ACC112 (cell line): ENCODE results near the gene NIPBL.
"Not testable (repeated sequence)": the region's sequence is repeated elsewhere in the genome, so short reads cannot be mapped to it uniquely, and the experiment has no call there.

ENCODE experiments used
- H2AFZ ChIP-seq: fragments of 200-600 bp; sonication (generic); one replicate; pipeline ENCODE4 v1.6.0; 2017; ENCODE audit warnings: antibody characterized with exemption, low read length; ENCODE audit not compliant: unreplicated experiment
- H3K27ac ChIP-seq: fragments of 200-600 bp; sonication (generic); 2 replicates; pipeline ENCODE4 v1.5.1; 2014; ENCODE audit warnings: low read depth, mild to moderate bottlenecking, antibody characterized with exemption, low read length, moderate library complexity
- H3K27me3 ChIP-seq: fragments of 200-600 bp; sonication (generic); 2 replicates; pipeline ENCODE4 v1.6.1; 2014; ENCODE audit warnings: mild to moderate bottlenecking, antibody characterized with exemption, low read length, moderate library complexity, mixed read lengths; ENCODE audit not compliant: insufficient read depth
- H3K36me3 ChIP-seq: fragments of 200-600 bp; sonication (generic); 2 replicates; pipeline ENCODE4 v1.6.1; 2016; ENCODE audit warnings: mild to moderate bottlenecking, antibody characterized with exemption, low read length, moderate library complexity, mixed read lengths; ENCODE audit not compliant: insufficient read depth
- H3K4me1 ChIP-seq: fragments of 200-600 bp; sonication (generic); one replicate; pipeline ENCODE4 v1.6.1; 2016; ENCODE audit warnings: low read length, mixed read lengths; ENCODE audit not compliant: insufficient read depth, unreplicated experiment, control insufficient read depth
- H3K4me3 ChIP-seq: fragments of 200-600 bp; sonication (generic); 2 replicates; pipeline ENCODE4 v1.5.1; 2014; ENCODE audit warnings: mild to moderate bottlenecking, low read depth, low read length
- H3K79me2 ChIP-seq: fragments of 200-600 bp; sonication (generic); one replicate; pipeline ENCODE4 v1.6.0; 2016; ENCODE audit warnings: low read length; ENCODE audit not compliant: control insufficient read depth, unreplicated experiment, insufficient read depth

NIPBL gene

GRCh38 chr5:36888303-36888702 lies 11.7 kb downstream of the NIPBL start:
- Histone ChIP-seq H3K27me3 (no peaks in the 10 kb centered on the region), H3K36me3 (no peaks in the 10 kb centered on the region), H3K27ac (no peak overlapping the region), H3K4me1 (peaks cover 12% of the 10 kb centered on the region), H3K4me3 (no peak overlapping the region), H2AFZ (no peak overlapping the region), H3K79me2 (peaks cover 83% of the 10 kb centered on the region)

GRCh38 chr5:36889264-36889663 lies 12.7 kb downstream of the NIPBL start:
- Histone ChIP-seq H3K27ac (no peak overlapping the region), H2AFZ (no peak overlapping the region), H3K4me1 (peaks cover 12% of the 10 kb centered on the region), H3K27me3 (no peaks in the 10 kb centered on the region), H3K36me3 (no peaks in the 10 kb centered on the region), H3K79me2 (peaks cover 84% of the 10 kb centered on the region), H3K4me3 (no peak overlapping the region)

- Histone ChIP-seq H2AFZ (no peak overlapping the region), H3K4me1 (peaks cover 16% of the 10 kb centered on the region), H3K27me3 (no peaks in the 10 kb centered on the region), H3K79me2 (peaks cover 85% of the 10 kb centered on the region), H3K27ac (no peak overlapping the region), H3K4me3 (no peak overlapping the region), H3K36me3 (no peaks in the 10 kb centered on the region)
These were observed 14.7 kb downstream of the NIPBL start for GRCh38 chr5:36891266-36891665.

GRCh38 chr5:36892085-36892830 lies 15.7 kb downstream of the NIPBL start:
- H3K4me3 ChIP-seq, H3K27me3 ChIP-seq, H3K36me3 ChIP-seq, H3K27ac ChIP-seq, H2AFZ ChIP-seq: not testable (repeated sequence)
- Histone ChIP-seq H3K79me2 (peaks cover 84% of the 10 kb centered on the region), H3K4me1 (peaks cover 11% of the 10 kb centered on the region)

- H3K27me3 ChIP-seq, result no peaks in the 10 kb centered on the region
- peaks cover 84% of the 10 kb centered on the region for H3K79me2 ChIP-seq
- H3K4me1 ChIP-seq, result peaks cover 13% of the 10 kb centered on the region
- H2AFZ ChIP-seq, result no peak overlapping the region
- H3K27ac ChIP-seq, result no peak overlapping the region
- no peak overlapping the region for H3K4me3 ChIP-seq
- H3K36me3 ChIP-seq, result no peaks in the 10 kb centered on the region
These were observed 18.4 kb downstream of the NIPBL start for GRCh38 chr5:36894954-36895353.

GRCh38 chr5:36896476-36896875 lies 19.9 kb downstream of the NIPBL start:
- H3K36me3 ChIP-seq, result no peaks in the 10 kb centered on the region
- H3K79me2 ChIP-seq, result peaks cover 86% of the 10 kb centered on the region
- no peak overlapping the region for H3K27ac ChIP-seq
- H2AFZ ChIP-seq, result no peak overlapping the region
- H3K27me3 ChIP-seq, result no peaks in the 10 kb centered on the region
- no peak overlapping the region for H3K4me3 ChIP-seq
- peaks cover 19% of the 10 kb centered on the region for H3K4me1 ChIP-seq

GRCh38 chr5:36897616-36898015 lies 21.0 kb downstream of the NIPBL start:
- H3K27ac ChIP-seq, result no peak overlapping the region
- no peaks in the 10 kb centered on the region for H3K36me3 ChIP-seq
- peaks cover 91% of the 10 kb centered on the region for H3K79me2 ChIP-seq
- H3K27me3 ChIP-seq, result no peaks in the 10 kb centered on the region
- H2AFZ ChIP-seq, result no peak overlapping the region
- no peak overlapping the region for H3K4me3 ChIP-seq
- peaks cover 19% of the 10 kb centered on the region for H3K4me1 ChIP-seq

GRCh38 chr5:36899860-36900259 lies 23.3 kb downstream of the NIPBL start:
- Histone ChIP-seq H3K4me1 (peaks cover 19% of the 10 kb centered on the region), H3K27me3 (no peaks in the 10 kb centered on the region), H3K36me3 (no peaks in the 10 kb centered on the region), H3K79me2 (peaks cover 93% of the 10 kb centered on the region), H2AFZ (no peak overlapping the region), H3K27ac (no peak overlapping the region), H3K4me3 (no peak overlapping the region)

GRCh38 chr5:36900283-36900682 lies 23.7 kb downstream of the NIPBL start:
- Histone ChIP-seq H3K4me1 (peaks cover 19% of the 10 kb centered on the region), H3K79me2 (peaks cover 93% of the 10 kb centered on the region), H3K4me3 (no peak overlapping the region), H3K27me3 (no peaks in the 10 kb centered on the region), H3K36me3 (no peaks in the 10 kb centered on the region), H3K27ac (no peak overlapping the region), H2AFZ (no peak overlapping the region)

GRCh38 chr5:36901077-36901476 lies 24.5 kb downstream of the NIPBL start:
- not testable (repeated sequence) for H3K27ac ChIP-seq, H3K4me3 ChIP-seq, H3K36me3 ChIP-seq, H3K27me3 ChIP-seq, H2AFZ ChIP-seq
- Histone ChIP-seq H3K4me1 (peaks cover 16% of the 10 kb centered on the region), H3K79me2 (peaks cover 90% of the 10 kb centered on the region)

GRCh38 chr5:36901856-36902255 lies 25.3 kb downstream of the NIPBL start:
- H3K36me3 ChIP-seq, result no peaks in the 10 kb centered on the region
- H3K27me3 ChIP-seq, result no peaks in the 10 kb centered on the region
- no peak overlapping the region for H3K4me3 ChIP-seq
- no peak overlapping the region for H2AFZ ChIP-seq
- H3K4me1 ChIP-seq, result peaks cover 15% of the 10 kb centered on the region
- H3K79me2 ChIP-seq, result peaks cover 90% of the 10 kb centered on the region
- no peak overlapping the region for H3K27ac ChIP-seq
